ENCODE results near the gene ATP2A1.

ATP2A1 gene

GRCh38 chr16:28844226-28844885 is 33.9 kb upstream of the ATP2A1 start:
- no peak overlapping the region for H3K4me3 ChIP-seq (ENCODE audit: low read depth, low read length)
- TF ChIP-seq CTCF (conservative IDR thresholded peaks at IDR 0.05; ENCODE audit: low read depth, low read length), result no peak
- no peak for DNase-seq (ENCODE audit: low read depth)

- DNase-seq (ENCODE audit: low read depth), result peak; percentile 66
- TF ChIP-seq CTCF (conservative IDR thresholded peaks at IDR 0.05; ENCODE audit: low read depth, low read length), result no peak
- H3K4me3 ChIP-seq (ENCODE audit: low read depth, low read length), result peak overlapping the region; percentile 94
Measured at GRCh38 chr16:28845293-28845692, 33.0 kb upstream of the ATP2A1 start.

GRCh38 chr16:28845761-28846079 is 32.6 kb upstream of the ATP2A1 start:
- TF ChIP-seq CTCF (conservative IDR thresholded peaks at IDR 0.05; ENCODE audit: low read depth, low read length), result no peak
- peak overlapping the region; percentile 94 for H3K4me3 ChIP-seq (ENCODE audit: low read depth, low read length)
- DNase-seq (ENCODE audit: low read depth), result no peak

- TF ChIP-seq CTCF (conservative IDR thresholded peaks at IDR 0.05; ENCODE audit: low read depth, low read length), result peak; percentile 67
- H3K4me3 ChIP-seq (ENCODE audit: low read depth, low read length), result peak within 1 kb of the TSS; percentile 94
- DNase-seq (ENCODE audit: low read depth), result peak; percentile 99
Measured at GRCh38 chr16:28846080-28846932, 32.0 kb upstream of the ATP2A1 start, which contains the start of gene TUFM. Gene TUFM (minus strand): TSS chr16:28846348. CDS start chr16:28846269, 79 bp downstream.

GRCh38 chr16:28846933-28847273 is 31.4 kb upstream of the ATP2A1 start:
- no peak for TF ChIP-seq CTCF (conservative IDR thresholded peaks at IDR 0.05; ENCODE audit: low read depth, low read length)
- DNase-seq (ENCODE audit: low read depth), result no peak

GRCh38 chr16:28858421-28858820 is 19.9 kb upstream of the ATP2A1 start:
- H3K4me3 ChIP-seq (ENCODE audit: low read depth, low read length), result no peak overlapping the region
- TF ChIP-seq CTCF (conservative IDR thresholded peaks at IDR 0.05; ENCODE audit: low read depth, low read length), result no peak
- DNase-seq (ENCODE audit: low read depth), result no peak

More at GRCh38 chr16:28846933-28847273, 31.4 kb upstream of the ATP2A1 start:
- peak overlapping the region; percentile 94 for H3K4me3 ChIP-seq (ENCODE audit: low read depth, low read length)
